ENCODE results near the gene MYL12A. TPM values are rescaled to one million over a fixed set of nuclear protein-coding genes. Genes with fewer than 3 reads are reported as not detected.
A peak's percentile ranks its signal among the peaks of the same experiment; 100 is the strongest.

Gene MYL12A
- total and polyA plus RNA-seq, 4 donors: 93.7 to 399 (median 158) TPM

DNA sequence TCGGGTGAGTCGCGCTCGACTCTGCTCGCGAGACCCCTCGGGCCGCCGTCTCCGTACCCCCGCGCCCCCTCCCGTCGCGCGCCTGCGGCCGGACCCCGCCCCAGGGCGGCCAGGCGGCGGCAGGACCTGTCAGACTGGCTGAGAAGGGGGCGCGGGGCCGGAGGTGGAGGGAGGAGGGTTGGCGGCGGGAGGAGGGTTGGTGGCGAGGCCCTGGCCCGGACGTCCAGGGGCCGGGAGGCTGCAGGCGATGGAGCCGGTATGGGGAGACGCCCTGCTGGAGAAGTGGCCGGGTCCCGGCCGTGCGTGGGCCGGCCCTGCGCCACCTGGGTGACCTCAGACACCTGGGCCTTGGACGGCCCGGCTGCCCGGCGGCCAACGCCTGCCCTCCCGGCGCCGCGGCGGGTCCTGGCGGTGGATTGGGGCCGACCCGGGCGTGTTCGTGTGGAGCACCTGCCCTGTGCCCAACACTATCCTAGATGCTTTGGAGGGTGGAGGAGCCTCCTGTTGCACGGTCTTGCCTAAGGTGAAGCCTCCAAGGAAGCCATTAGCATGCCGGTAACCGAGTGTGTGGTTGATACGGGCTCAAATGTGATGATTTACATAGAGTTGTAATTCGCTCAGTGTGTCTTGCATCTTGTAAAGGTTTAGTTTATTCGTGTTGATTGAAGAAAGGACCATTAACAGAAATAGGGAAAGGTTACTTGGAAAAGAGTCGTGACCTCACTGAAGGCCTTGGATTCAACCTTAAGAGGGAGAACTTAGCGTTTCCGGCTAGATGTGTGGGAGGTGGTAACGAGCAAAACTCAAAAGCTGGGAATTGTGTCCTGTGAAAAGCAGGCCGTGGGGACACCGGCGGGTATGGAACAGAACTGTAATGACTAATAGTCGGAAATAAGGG, 14.9 kb downstream of the MYL12A start:
- peak in 2 of 6 donors; percentile 6 to 14 for DNase-seq (ENCODE audit: low read depth in 4 of 6, low spot score in 6 of 6)
- H3K4me1 ChIP-seq (ENCODE audit: control insufficient read depth, insufficient read depth, low read length): no peaks in the 10 kb centered on the region
- no peaks in the 10 kb centered on the region for H3K27me3 ChIP-seq (ENCODE audit: control insufficient read depth, insufficient read depth, low read length)
- peaks cover 3% of the 10 kb centered on the region for H3K36me3 ChIP-seq (ENCODE audit: control insufficient read depth, insufficient read depth, low read length)
- no peaks in the 10 kb centered on the region for H3K9me3 ChIP-seq (ENCODE audit: control insufficient read depth, insufficient read depth, low read length)
- WGBS (ENCODE audit: insufficient coverage): under 1% methylated on average over 69 of the region's 69 CpGs
- H3K27ac ChIP-seq (ENCODE audit: low read depth, low read length): peak overlapping the region; percentile 47
- peak overlapping the region; percentile 92 for H3K4me3 ChIP-seq (ENCODE audit: low read depth, low read length)

DNA sequence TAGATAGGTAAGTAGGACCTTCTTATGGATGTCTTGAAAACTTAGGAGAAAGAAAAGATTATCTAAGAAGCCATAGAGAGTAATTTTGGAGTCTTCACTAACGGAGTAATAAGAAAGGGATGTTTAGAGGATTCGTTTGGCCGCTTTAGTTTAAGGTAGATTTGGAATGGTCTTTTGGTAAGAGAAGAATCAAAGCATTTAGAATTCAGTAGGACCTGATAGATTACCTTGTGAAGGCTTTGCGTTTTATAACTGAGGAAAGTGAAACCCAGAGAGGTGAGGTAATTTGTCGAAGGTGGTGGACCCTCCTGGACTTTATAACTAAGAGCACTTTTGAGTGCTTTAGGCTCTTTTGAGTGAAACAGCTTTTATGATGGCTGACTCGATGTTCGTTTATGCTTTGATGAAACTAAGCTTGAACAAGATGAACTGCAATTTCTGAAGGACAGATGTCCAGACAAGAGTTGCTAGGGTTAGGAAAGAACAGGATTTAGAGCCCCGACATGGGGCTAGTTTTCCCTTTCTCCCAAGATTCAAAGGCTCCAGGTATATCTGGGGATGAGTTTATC, 15.6 kb downstream of the MYL12A start:
- H3K27me3 ChIP-seq (ENCODE audit: control insufficient read depth, insufficient read depth, low read length): no peaks in the 10 kb centered on the region
- H3K27ac ChIP-seq (ENCODE audit: low read depth, low read length): peak overlapping the region; percentile 30
- no peak for DNase-seq (ENCODE audit: low read depth in 4 of 6, low spot score in 6 of 6)
- WGBS (ENCODE audit: insufficient coverage): 38% methylated on average over 7 of the region's 8 CpGs
- H3K36me3 ChIP-seq (ENCODE audit: control insufficient read depth, insufficient read depth, low read length): no peaks in the 10 kb centered on the region
- H3K4me3 ChIP-seq (ENCODE audit: low read depth, low read length): peak overlapping the region; percentile 92
- no peaks in the 10 kb centered on the region for H3K9me3 ChIP-seq (ENCODE audit: control insufficient read depth, insufficient read depth, low read length)
- H3K4me1 ChIP-seq (ENCODE audit: control insufficient read depth, insufficient read depth, low read length): no peaks in the 10 kb centered on the region

DNA sequence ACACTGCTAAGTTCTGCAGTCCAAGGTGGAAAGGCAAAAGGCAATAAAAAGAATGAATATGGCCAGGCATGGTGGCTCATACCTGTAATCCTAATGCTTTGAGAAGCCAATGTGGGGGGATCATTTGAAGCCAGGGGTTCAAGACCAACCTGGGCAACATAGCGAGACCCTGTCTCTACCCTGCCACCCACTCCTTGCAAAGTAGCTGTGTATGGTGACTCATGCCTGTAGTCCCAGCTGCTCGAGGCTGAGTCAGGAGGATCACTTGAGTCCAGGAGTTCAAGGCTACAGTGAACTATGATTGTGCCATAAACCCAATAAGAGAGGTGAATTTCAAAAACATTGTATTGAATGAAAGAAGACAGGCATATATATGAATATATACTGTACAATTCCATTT, 16.8 kb downstream of the MYL12A start:
- no peak overlapping the region for H3K4me3 ChIP-seq (ENCODE audit: low read depth, low read length)
- 72% methylated on average over 2 of the region's 2 CpGs for WGBS (ENCODE audit: insufficient coverage)

DNA sequence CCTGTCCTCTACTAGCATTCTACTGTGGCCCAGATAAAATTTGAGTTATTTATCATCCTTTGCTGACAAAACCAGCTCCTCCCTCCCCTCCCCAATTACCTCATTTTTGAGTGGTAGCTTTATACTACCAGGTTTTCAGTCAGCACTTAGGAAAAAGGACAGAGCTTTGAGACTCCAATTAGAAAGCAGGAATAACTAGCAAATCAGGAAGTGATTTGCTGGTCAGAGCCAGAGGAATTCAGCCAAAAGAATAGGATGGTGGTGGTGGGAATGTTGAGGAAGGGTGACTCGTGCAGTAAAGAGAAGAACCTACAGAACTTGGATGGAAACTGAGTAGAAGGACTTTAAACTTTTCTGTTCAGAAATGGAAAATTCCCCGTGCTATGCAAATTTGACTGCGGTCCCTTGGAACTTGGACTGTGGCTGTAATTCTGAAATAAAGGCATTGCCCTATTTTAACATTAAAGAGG, 18.0 kb downstream of the MYL12A start:
- H3K4me1 ChIP-seq (ENCODE audit: control insufficient read depth, insufficient read depth, low read length): no peaks in the 10 kb centered on the region
- no peaks in the 10 kb centered on the region for H3K27me3 ChIP-seq (ENCODE audit: control insufficient read depth, insufficient read depth, low read length)
- H3K9me3 ChIP-seq (ENCODE audit: control insufficient read depth, insufficient read depth, low read length): no peaks in the 10 kb centered on the region
- H3K4me3 ChIP-seq (ENCODE audit: low read depth, low read length): no peak overlapping the region
- no peak overlapping the region for H3K27ac ChIP-seq (ENCODE audit: low read depth, low read length)
- WGBS (ENCODE audit: insufficient coverage): 100% methylated on average over 2 of the region's 3 CpGs
- no peaks in the 10 kb centered on the region for H3K36me3 ChIP-seq (ENCODE audit: control insufficient read depth, insufficient read depth, low read length)
- DNase-seq (ENCODE audit: low read depth in 4 of 6, low spot score in 6 of 6): no peak

More for the DNA sequence above, 16.8 kb downstream of the MYL12A start:
- no peaks in the 10 kb centered on the region for H3K9me3 ChIP-seq (ENCODE audit: control insufficient read depth, insufficient read depth, low read length)
- H3K36me3 ChIP-seq (ENCODE audit: control insufficient read depth, insufficient read depth, low read length): no peaks in the 10 kb centered on the region
- H3K27me3 ChIP-seq (ENCODE audit: control insufficient read depth, insufficient read depth, low read length): no peaks in the 10 kb centered on the region
- H3K4me1 ChIP-seq (ENCODE audit: control insufficient read depth, insufficient read depth, low read length): no peaks in the 10 kb centered on the region
- no peak overlapping the region for H3K27ac ChIP-seq (ENCODE audit: low read depth, low read length)
- no peak for DNase-seq (ENCODE audit: low read depth in 4 of 6, low spot score in 6 of 6)

DNA sequence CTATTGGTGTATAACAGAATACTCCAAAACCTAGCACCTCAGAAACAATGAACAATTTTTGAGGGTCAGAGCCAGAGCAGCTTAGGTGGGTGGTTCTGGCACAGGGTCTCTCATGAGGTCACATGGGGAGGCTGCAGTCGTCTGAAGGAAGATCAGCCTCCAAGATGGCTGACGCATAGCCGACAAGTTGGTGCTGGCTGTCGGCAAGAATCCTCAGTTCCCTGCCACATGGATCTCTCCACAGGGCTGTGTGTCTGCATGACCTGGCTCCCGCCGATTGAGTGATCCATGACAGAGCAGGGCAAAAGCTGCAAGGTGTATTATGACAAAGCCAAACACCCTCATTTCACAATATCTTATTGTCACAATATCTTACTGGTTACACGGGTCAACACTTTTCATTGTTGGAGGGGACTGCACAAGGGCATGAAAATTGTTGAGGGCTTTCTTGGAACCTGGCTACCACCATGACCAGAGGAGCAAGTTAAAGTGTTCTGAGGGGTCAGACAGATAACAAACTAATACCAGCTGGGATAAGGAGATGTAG, 18.5 kb downstream of the MYL12A start:
- Histone ChIP-seq H3K4me3 (ENCODE audit: low read depth, low read length) (no peak overlapping the region), H3K27me3 (ENCODE audit: control insufficient read depth, insufficient read depth, low read length) (no peaks in the 10 kb centered on the region), H3K27ac (ENCODE audit: low read depth, low read length) (no peak overlapping the region), H3K9me3 (ENCODE audit: control insufficient read depth, insufficient read depth, low read length) (no peaks in the 10 kb centered on the region), H3K36me3 (ENCODE audit: control insufficient read depth, insufficient read depth, low read length) (no peaks in the 10 kb centered on the region), H3K4me1 (ENCODE audit: control insufficient read depth, insufficient read depth, low read length) (no peaks in the 10 kb centered on the region)
- 80% methylated on average over 6 of the region's 7 CpGs for WGBS (ENCODE audit: insufficient coverage)
- DNase-seq (ENCODE audit: low read depth in 4 of 6, low spot score in 6 of 6): no peak

DNA sequence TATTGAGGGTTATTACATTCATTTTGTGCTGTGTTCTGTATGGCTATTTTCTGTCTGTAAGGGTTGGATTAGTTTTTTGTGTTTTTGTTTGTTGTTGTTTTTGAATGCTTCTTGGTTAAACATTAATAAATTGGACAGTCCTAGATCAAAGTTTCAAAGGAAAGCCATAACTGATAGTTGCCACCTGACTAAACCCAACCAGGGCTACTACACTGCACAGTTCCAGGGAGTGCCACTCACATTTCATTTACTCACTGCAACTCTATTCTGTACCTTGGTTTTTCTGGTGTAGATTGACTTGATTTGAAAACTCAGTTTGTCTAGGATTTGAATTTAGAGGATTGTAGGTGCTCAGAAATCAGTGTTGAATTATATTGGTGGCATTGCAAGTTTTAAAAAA, 20.7 kb downstream of the MYL12A start:
- H3K9me3 ChIP-seq (ENCODE audit: control insufficient read depth, insufficient read depth, low read length): no peaks in the 10 kb centered on the region
- H3K27ac ChIP-seq (ENCODE audit: low read depth, low read length): no peak overlapping the region
- no peaks in the 10 kb centered on the region for H3K36me3 ChIP-seq (ENCODE audit: control insufficient read depth, insufficient read depth, low read length)
- H3K27me3 ChIP-seq (ENCODE audit: control insufficient read depth, insufficient read depth, low read length): no peaks in the 10 kb centered on the region
- no peak for DNase-seq (ENCODE audit: low read depth in 4 of 6, low spot score in 6 of 6)
- no peak overlapping the region for H3K4me3 ChIP-seq (ENCODE audit: low read depth, low read length)
- H3K4me1 ChIP-seq (ENCODE audit: control insufficient read depth, insufficient read depth, low read length): no peaks in the 10 kb centered on the region

DNA sequence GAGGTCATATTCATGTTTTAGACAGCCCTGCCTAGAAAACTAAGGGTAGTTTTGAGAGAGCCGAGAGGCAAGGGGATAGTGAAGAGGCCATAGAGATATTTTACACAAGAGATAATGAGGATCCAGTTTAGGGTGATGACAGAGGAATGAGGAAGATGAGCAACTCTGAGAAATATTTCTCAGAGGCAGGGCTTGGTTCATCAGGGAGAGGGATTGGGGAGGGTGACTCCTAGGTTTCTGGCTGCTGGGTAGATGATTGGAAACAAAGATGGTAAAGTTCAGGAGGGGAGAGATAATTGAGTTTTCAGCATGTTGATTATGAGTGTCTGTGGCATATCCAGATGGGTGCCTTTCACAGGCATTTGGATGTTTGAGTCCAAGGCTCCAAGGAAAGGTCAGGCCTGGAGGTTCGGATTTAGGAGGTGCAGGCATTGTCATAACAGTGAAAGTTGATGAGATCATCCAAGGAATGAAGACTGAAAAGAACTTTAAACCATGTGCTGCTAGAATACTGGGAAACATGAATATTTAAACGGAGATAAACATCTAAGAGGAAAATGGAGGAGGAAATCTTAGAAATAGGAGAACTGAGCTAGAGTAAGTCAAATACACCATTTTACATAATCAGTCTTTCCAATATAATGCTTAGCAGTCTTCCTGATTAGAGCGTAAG, 21.8 kb downstream of the MYL12A start:
- H3K9me3 ChIP-seq (ENCODE audit: control insufficient read depth, insufficient read depth, low read length): no peaks in the 10 kb centered on the region
- 95% methylated on average over 2 of the region's 4 CpGs for WGBS (ENCODE audit: insufficient coverage)
- DNase-seq (ENCODE audit: low read depth in 4 of 6, low spot score in 6 of 6): no peak
- no peaks in the 10 kb centered on the region for H3K4me1 ChIP-seq (ENCODE audit: control insufficient read depth, insufficient read depth, low read length)
- H3K27ac ChIP-seq (ENCODE audit: low read depth, low read length): no peak overlapping the region
- no peak overlapping the region for H3K4me3 ChIP-seq (ENCODE audit: low read depth, low read length)
- no peaks in the 10 kb centered on the region for H3K36me3 ChIP-seq (ENCODE audit: control insufficient read depth, insufficient read depth, low read length)
- H3K27me3 ChIP-seq (ENCODE audit: control insufficient read depth, insufficient read depth, low read length): no peaks in the 10 kb centered on the region

DNA sequence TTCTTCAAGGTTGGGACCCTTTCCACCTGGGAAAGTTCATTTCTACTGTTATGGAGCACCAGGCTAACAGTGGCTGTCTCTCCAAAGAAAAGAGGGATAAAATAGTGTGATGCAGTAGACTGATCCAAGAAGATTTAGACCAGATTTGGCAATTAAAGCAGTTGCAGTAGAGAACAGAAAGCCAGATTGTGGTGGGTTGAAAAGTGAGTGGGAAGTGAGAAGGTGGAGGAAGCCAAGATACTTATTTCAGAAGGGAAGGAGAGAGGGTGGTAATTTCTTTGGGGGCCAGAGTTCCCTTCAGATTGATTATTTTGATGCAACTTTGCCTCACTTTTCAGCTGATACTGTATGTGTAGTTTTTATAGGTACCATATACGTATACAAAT, 22.3 kb downstream of the MYL12A start:
- H3K27ac ChIP-seq (ENCODE audit: low read depth, low read length): no peak overlapping the region
- no peaks in the 10 kb centered on the region for H3K4me1 ChIP-seq (ENCODE audit: control insufficient read depth, insufficient read depth, low read length)
- H3K4me3 ChIP-seq (ENCODE audit: low read depth, low read length): no peak overlapping the region
- DNase-seq (ENCODE audit: low read depth in 4 of 6, low spot score in 6 of 6): no peak
- no peaks in the 10 kb centered on the region for H3K9me3 ChIP-seq (ENCODE audit: control insufficient read depth, insufficient read depth, low read length)
- WGBS (ENCODE audit: insufficient coverage): no CpG with 5 or more reads among the region's 1 CpG
- H3K36me3 ChIP-seq (ENCODE audit: control insufficient read depth, insufficient read depth, low read length): no peaks in the 10 kb centered on the region
- no peaks in the 10 kb centered on the region for H3K27me3 ChIP-seq (ENCODE audit: control insufficient read depth, insufficient read depth, low read length)

DNA sequence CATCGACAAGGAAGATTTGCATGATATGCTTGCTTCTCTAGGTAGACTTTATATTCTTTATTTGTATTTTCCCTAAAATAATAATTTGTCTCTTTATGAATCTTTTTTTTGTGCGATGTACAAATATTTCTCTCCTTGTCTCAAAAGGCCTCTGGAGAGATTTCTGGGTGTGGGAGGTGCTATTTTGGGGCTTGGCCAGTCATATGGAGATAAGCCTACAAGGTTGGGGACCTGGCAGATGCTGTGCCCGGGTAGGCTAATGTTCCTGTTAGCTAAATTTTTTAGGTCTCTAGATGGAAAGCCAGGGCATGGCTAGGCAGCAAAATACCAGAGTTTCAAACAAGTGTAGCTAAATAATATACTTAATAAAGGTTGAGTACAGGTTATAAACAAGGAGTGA, 25.4 kb downstream of the MYL12A start:
- DNase-seq (ENCODE audit: low read depth in 4 of 6, low spot score in 6 of 6): no peak
- no peaks in the 10 kb centered on the region for H3K4me1 ChIP-seq (ENCODE audit: control insufficient read depth, insufficient read depth, low read length)
- H3K9me3 ChIP-seq (ENCODE audit: control insufficient read depth, insufficient read depth, low read length): no peaks in the 10 kb centered on the region
- peaks cover 5% of the 10 kb centered on the region for H3K36me3 ChIP-seq (ENCODE audit: control insufficient read depth, insufficient read depth, low read length)
- no peak overlapping the region for H3K27ac ChIP-seq (ENCODE audit: low read depth, low read length)
- H3K4me3 ChIP-seq (ENCODE audit: low read depth, low read length): no peak overlapping the region
- no peaks in the 10 kb centered on the region for H3K27me3 ChIP-seq (ENCODE audit: control insufficient read depth, insufficient read depth, low read length)
- WGBS (ENCODE audit: insufficient coverage): 100% methylated on average over 1 of the region's 3 CpGs

Data from spinal cord (tissue), 10 donors.